Measurements from ENCODE around the gene TBL1X. TPM values are rescaled to one million over a fixed set of nuclear protein-coding genes. Genes with fewer than 3 reads are reported as not detected.

The TBL1X gene
- total and polyA plus RNA-seq, 2 of the 8 experiments (the other 6 are each of a cell fraction or from before 2014, with no cell fraction given): 13.3 to 25.6 TPM

DNA sequence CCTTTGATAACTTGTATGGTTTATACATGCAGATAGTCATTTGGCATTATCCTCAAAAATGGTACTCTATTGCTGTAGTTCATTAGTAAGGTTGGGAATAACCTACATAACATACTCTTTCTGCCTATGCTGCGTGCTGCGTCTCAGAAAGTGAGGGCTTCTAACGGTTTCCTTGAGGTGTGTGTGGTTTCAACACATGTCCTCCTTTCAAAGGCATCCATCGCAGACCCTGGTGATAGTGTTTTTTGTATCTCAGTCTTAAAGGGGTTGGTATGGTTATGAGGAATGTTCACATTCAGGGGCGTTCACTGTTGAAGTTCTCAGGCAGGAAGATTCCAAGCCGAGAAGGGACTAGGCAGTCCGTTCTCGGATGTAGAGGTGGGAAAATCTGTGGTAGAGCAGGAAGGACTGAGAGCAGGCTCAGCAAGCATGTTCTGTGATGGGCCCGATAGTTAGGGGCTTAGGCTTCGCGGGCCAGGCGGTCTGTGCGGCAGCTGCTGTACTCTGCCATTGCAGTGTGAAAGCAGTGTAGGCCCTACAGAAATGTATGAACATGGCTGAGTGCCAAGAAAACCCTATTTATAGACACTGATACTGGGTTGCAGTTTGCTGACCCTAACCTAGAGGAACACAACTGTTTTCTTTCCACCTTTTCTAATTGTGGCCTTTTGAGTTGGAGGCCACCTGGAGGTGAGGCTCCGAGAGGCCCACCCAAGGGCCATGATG, 177.6 kb downstream of the TBL1X start:
- H2AFZ ChIP-seq (ENCODE audit: low read length): no peak overlapping the region
- H3K4ac ChIP-seq (replicated peaks; ENCODE audit: insufficient read length, low read depth, low read length): no peak overlapping the region
- H3K4me1 ChIP-seq (replicated peaks in 1 of 4; ENCODE audit: control insufficient read depth in 3 of 4, insufficient read depth in 4 of 4, low read length in 3 of 4): peaks cover 0 to 2% (median 0%) of the 10 kb centered on the region in 4 experiments; a peak in 1 of 7 replicates
- H3K36me3 ChIP-seq (ENCODE audit: control insufficient read depth in 2 of 4, insufficient read depth in 4 of 4, low read length in 3 of 4): no peaks in the 10 kb centered on the region
- no peaks in the 10 kb centered on the region for H3K23me2 ChIP-seq (ENCODE audit: low read depth, low read length)
- H3K56ac ChIP-seq (replicated peaks; ENCODE audit: insufficient read length, low read depth, low read length): no peak overlapping the region
- no peak overlapping the region for H3K14ac ChIP-seq (ENCODE audit: insufficient read length)
- no peak overlapping the region for H2BK20ac ChIP-seq (ENCODE audit: low read length)
- CTCF ChIA-PET (ENCODE audit: partially characterized antibody): no interaction called here
- no peaks in the 10 kb centered on the region for H3K9me3 ChIP-seq (ENCODE audit: insufficient read depth in 2 of 2, low read depth in 1 of 2, low read length in 1 of 2)
- no peak overlapping the region for H3K4me3 ChIP-seq (ENCODE audit: extremely low read depth in 1 of 4, insufficient read depth in 2 of 4, low read depth in 3 of 4, low read length in 4 of 4)
- no peak for FAIRE-seq
- H2BK15ac ChIP-seq (ENCODE audit: low read length): no peak overlapping the region
- H2AK5ac ChIP-seq (ENCODE audit: low read depth, low read length): no peak overlapping the region
- H3K18ac ChIP-seq (ENCODE audit: extremely low read depth, low read length): no peak overlapping the region
- H3K27ac ChIP-seq (ENCODE audit: low read depth, low read length): no peak overlapping the region
- H2BK120ac ChIP-seq (replicated peaks; ENCODE audit: low read depth, low read length): no peak overlapping the region
- no peaks in the 10 kb centered on the region for H3K27me3 ChIP-seq (replicated peaks in 1 of 4; ENCODE audit: control insufficient read depth in 3 of 4, extremely low read depth in 1 of 4, insufficient read depth in 3 of 4, low read length in 3 of 4)
- no peak overlapping the region for H4K5ac ChIP-seq (ENCODE audit: insufficient read length, low read depth, low read length)
- POLR2A ChIA-PET (ENCODE audit: partially characterized antibody): no interaction called here
- H2BK12ac ChIP-seq (ENCODE audit: low read depth, low read length): no peak overlapping the region
- no peak for DNase-seq (ENCODE audit: low read depth in 1 of 2, low spot score in 2 of 2)
- no peaks in the 10 kb centered on the region for H3K79me2 ChIP-seq (ENCODE audit: control insufficient read depth in 1 of 2, insufficient read depth in 2 of 2, low read length in 2 of 2)
- H4K8ac ChIP-seq (ENCODE audit: extremely low read depth, insufficient read depth, low read length): no peak overlapping the region
- H4K20me1 ChIP-seq (replicated peaks in 1 of 2; ENCODE audit: control insufficient read depth in 1 of 2, insufficient read depth in 2 of 2, low read length in 2 of 2): no peaks in the 10 kb centered on the region
- H3K9ac ChIP-seq (replicated peaks in 1 of 4; ENCODE audit: extremely low read depth in 1 of 4, low read depth in 3 of 4, low read length in 3 of 4): no peak overlapping the region
- 91% methylated on average over 10 of the region's 14 CpGs; no CpG with 5 or more reads in 1 of the 2 experiments for WGBS, 2 experiments (ENCODE audit: extremely low coverage in 1 of 2, insufficient coverage in 1 of 2, insufficient read length in 1 of 2, insufficient replicate concordance in 2 of 2, low coverage in 1 of 2, low lambda C conversion rate in 2 of 2, missing lambda C conversion rate in 1 of 2)
- no peaks in the 10 kb centered on the region for H3K79me1 ChIP-seq (ENCODE audit: low read depth, low read length)
- no peak overlapping the region for H4K91ac ChIP-seq (replicated peaks; ENCODE audit: insufficient read length, low read length)
- H3K4me2 ChIP-seq (ENCODE audit: insufficient read depth in 1 of 2, low read depth in 2 of 2, low read length in 2 of 2): no peak overlapping the region
- H2BK5ac ChIP-seq (ENCODE audit: low read depth, low read length): no peak overlapping the region
- H3K23ac ChIP-seq (ENCODE audit: insufficient read length): no peak overlapping the region
- no peak for TF ChIP-seq MAFK (IDR thresholded peaks at IDR 0.05; ENCODE audit: low read depth, low read length)
- no peak for TF ChIP-seq SIX5 (IDR thresholded peaks at IDR 0.05; ENCODE audit: low read depth, low read length)
- TF ChIP-seq POU5F1 (IDR thresholded peaks at IDR 0.05; ENCODE audit: low read depth, low read length): no peak
- no peak for TF ChIP-seq CTBP2 (IDR thresholded peaks at IDR 0.05; ENCODE audit: borderline replicate concordance, insufficient read depth, insufficient read length, low read length)
- TF ChIP-seq CHD2 (IDR thresholded peaks at IDR 0.05; ENCODE audit: low read length): no peak
- TF ChIP-seq EZH2 (IDR thresholded peaks at IDR 0.05; ENCODE audit: low read depth, low read length, severe bottlenecking): no peak

All from H1 (cell line).